SK-MEL-5 (cell line): Measurements from ENCODE around the gene PDGFA. TPM values are rescaled to one million over a fixed set of nuclear protein-coding genes. Genes with fewer than 3 reads are reported as not detected.

Experiments
- DNase-seq: peaks from one replicate; pipeline ENCODE4 v3.0.0-alpha.2; 2016; ENCODE audit warnings: low read depth, low spot score
- in situ Hi-C: cut with HindIII; loops from 2 replicates; pipeline ENCODE4 v1.10.0; 2016; ENCODE audit warnings: low sequenced_read_pairs, high pct_unique_total_duplicates, low pct_unique_long_range_greater_than_20kb
- total RNA-seq: library from RNA; depleted of rRNA; stranded (reverse); fragments of >200 nt; shearing (Covaris generic); gene quantifications from 2 replicates; pipeline ENCODE4 v1.2.3, GENCODE V29; 2014; rRNA removed

The PDGFA gene
- total RNA-seq, 1 experiment from 2014 or later, result 2.9 TPM

- DNase-seq, result no peak
- in situ Hi-C loops, result no loop called here
Observed at GRCh38 chr7:452226-452751, 67.4 kb downstream of the PDGFA start.

DNA sequence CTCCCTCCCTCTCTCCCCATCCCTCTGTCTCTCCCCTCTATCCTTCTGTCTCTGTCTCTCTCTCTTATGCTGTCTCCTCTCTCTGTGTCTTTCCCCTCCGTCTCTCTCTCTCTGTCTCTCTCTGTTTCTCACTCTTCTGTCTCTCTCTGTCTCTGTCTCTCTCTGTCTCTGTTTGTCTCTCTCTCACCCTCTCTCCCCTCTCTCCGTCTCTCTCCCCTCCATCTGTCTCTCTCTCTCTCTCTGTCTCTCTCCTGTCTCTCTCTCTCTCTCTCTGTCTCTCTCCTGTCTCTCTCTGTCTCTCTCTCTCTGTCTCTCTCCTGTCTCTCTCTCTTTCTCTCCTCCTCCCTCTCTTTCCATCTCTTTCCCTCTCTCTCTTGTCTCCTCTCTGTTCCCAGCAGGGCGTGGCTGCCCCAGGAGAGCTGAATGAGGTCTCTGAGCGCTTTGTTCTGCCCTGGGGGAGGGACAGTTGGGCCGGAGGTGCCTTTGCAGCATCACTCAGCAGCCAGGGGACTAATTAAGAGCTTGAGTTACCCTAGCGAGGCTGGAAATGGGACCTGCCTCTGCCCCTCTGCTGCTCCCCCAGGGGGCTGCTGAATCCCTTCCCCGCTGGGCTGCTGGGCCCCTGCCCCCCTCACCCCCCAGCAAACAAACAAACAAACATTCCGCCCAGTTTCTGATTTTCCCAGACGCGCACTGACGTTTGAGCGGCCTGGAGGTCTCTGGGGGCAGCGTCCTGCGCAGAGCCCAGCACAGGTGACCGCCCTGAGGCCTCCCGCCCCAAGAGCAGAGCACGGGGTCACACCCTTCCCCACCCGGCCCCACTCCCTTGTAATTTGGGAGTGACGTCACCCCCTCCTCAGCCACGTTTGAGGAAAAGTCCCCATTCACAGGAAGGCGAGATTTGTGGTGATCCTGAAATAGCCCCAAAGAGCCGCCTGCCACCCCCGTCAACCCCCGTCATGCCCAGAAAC lies 68.1 kb downstream of the PDGFA start:
- in situ Hi-C loops, result no loop called here
- DNase-seq, result no peak

- no peak for DNase-seq
- in situ Hi-C loops, result no loop called here
Observed at GRCh38 chr7:450741-451140, 68.9 kb downstream of the PDGFA start.

DNA sequence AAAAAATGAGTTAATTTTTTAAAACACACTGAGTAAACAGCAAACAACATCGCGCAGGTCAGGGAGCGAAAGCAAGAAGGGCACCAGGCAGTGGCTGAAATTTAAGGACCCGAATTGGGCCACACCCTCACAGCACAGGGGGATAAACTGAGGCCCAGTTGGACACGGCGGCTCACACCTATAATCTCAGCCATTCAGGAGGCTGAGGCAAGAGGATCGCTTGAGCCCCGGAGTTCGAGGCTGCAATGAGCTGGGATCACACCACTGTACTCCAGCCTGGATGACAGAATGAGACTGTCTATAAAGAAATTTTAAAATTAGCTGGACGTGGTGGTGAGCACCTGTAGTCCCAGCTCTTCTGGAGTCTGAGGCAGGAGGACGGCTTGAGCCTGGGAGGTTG lies 69.6 kb downstream of the PDGFA start:
- in situ Hi-C loops, result no loop called here
- DNase-seq, result no peak

- DNase-seq, result no peak
- in situ Hi-C loops, result no loop called here
Observed at GRCh38 chr7:449324-450019, 70.2 kb downstream of the PDGFA start.

GRCh38 chr7:447523-447922 lies 72.1 kb downstream of the PDGFA start:
- DNase-seq, result no peak
- in situ Hi-C loops, result no loop called here

Other genes starting within 250 kb of the PDGFA start
- not detected in 2 replicates for gene FOXL3, start 229.7 kb downstream of the PDGFA start, total RNA-seq
- gene DNAAF5, start 206.9 kb upstream of the PDGFA start, total RNA-seq, result 71.2 and 71.7 TPM in 2 replicates
- 8.2 and 13.9 TPM in 2 replicates for gene PRKAR1B, start 207.4 kb upstream of the PDGFA start, total RNA-seq